ENCODE data around the gene ATRNL1.

The ATRNL1 gene

GRCh38 chr10:115903845-115904244 lies 810.7 kb downstream of the ATRNL1 start:
- TF ChIP-seq CTCF (IDR thresholded peaks at IDR 0.05; ENCODE audit: poor library complexity, severe bottlenecking), result no peak
- ATAC-seq (ENCODE audit: low read depth), result no peak; the same call in 2 of the 3 replicates
- H3K4me1 ChIP-seq (ENCODE audit: insufficient read depth, poor library complexity, severe bottlenecking), result no peaks in the 10 kb centered on the region

GRCh38 chr10:115909037-115909436 lies 815.9 kb downstream of the ATRNL1 start:
- Histone ChIP-seq H3K4me1 (ENCODE audit: insufficient read depth, poor library complexity, severe bottlenecking) (no peaks in the 10 kb centered on the region), H3K36me3 (ENCODE audit: low read depth) (no peaks in the 10 kb centered on the region), H3K27ac (ENCODE audit: poor library complexity, severe bottlenecking) (no peak overlapping the region), H3K4me3 (ENCODE audit: severe bottlenecking) (no peak overlapping the region), H3K27me3 (ENCODE audit: insufficient read depth, poor library complexity, severe bottlenecking) (no peaks in the 10 kb centered on the region), H3K9me3 (ENCODE audit: severe bottlenecking) (no peaks in the 10 kb centered on the region)
- DNase-seq (ENCODE audit: low spot score) (no peak), ATAC-seq (ENCODE audit: low read depth) (no peak)
- no peak for TF ChIP-seq CTCF (IDR thresholded peaks at IDR 0.05; ENCODE audit: poor library complexity, severe bottlenecking)

More at GRCh38 chr10:115903845-115904244, 810.7 kb downstream of the ATRNL1 start:
- Histone ChIP-seq H3K4me3 (ENCODE audit: severe bottlenecking) (no peak overlapping the region), H3K36me3 (ENCODE audit: low read depth) (no peaks in the 10 kb centered on the region), H3K9me3 (ENCODE audit: severe bottlenecking) (no peaks in the 10 kb centered on the region), H3K27ac (ENCODE audit: poor library complexity, severe bottlenecking) (no peak overlapping the region), H3K27me3 (ENCODE audit: insufficient read depth, poor library complexity, severe bottlenecking) (no peaks in the 10 kb centered on the region)
- no peak for DNase-seq (ENCODE audit: low spot score)

- ATAC-seq (ENCODE audit: low read depth), result no peak
These were observed 817.0 kb downstream of the ATRNL1 start for GRCh38 chr10:115909962-115910731.

GRCh38 chr10:115914475-115914874 lies 821.3 kb downstream of the ATRNL1 start:
- TF ChIP-seq CTCF (IDR thresholded peaks at IDR 0.05; ENCODE audit: poor library complexity, severe bottlenecking), result no peak
- no peaks in the 10 kb centered on the region for H3K27me3 ChIP-seq (ENCODE audit: insufficient read depth, poor library complexity, severe bottlenecking)
- H3K4me1 ChIP-seq (ENCODE audit: insufficient read depth, poor library complexity, severe bottlenecking), result no peaks in the 10 kb centered on the region
- no peaks in the 10 kb centered on the region for H3K36me3 ChIP-seq (ENCODE audit: low read depth)
- no peaks in the 10 kb centered on the region for H3K9me3 ChIP-seq (ENCODE audit: severe bottlenecking)
- H3K4me3 ChIP-seq (ENCODE audit: severe bottlenecking), result no peak overlapping the region
- ATAC-seq (ENCODE audit: low read depth) (no peak), DNase-seq (ENCODE audit: low spot score) (no peak)
- no peak overlapping the region for H3K27ac ChIP-seq (ENCODE audit: poor library complexity, severe bottlenecking)

More at GRCh38 chr10:115909962-115910731, 817.0 kb downstream of the ATRNL1 start:
- H3K36me3 ChIP-seq (ENCODE audit: low read depth), result no peaks in the 10 kb centered on the region
- no peak for TF ChIP-seq CTCF (IDR thresholded peaks at IDR 0.05; ENCODE audit: poor library complexity, severe bottlenecking)
- no peaks in the 10 kb centered on the region for H3K27me3 ChIP-seq (ENCODE audit: insufficient read depth, poor library complexity, severe bottlenecking)
- no peak overlapping the region for H3K4me3 ChIP-seq (ENCODE audit: severe bottlenecking)
- H3K9me3 ChIP-seq (ENCODE audit: severe bottlenecking), result no peaks in the 10 kb centered on the region
- H3K27ac ChIP-seq (ENCODE audit: poor library complexity, severe bottlenecking), result no peak overlapping the region
- H3K4me1 ChIP-seq (ENCODE audit: insufficient read depth, poor library complexity, severe bottlenecking), result no peaks in the 10 kb centered on the region
- no peak for DNase-seq (ENCODE audit: low spot score)

GRCh38 chr10:115915429-115915828 lies 822.3 kb downstream of the ATRNL1 start:
- Histone ChIP-seq H3K27ac (ENCODE audit: poor library complexity, severe bottlenecking) (no peak overlapping the region), H3K36me3 (ENCODE audit: low read depth) (no peaks in the 10 kb centered on the region), H3K27me3 (ENCODE audit: insufficient read depth, poor library complexity, severe bottlenecking) (no peaks in the 10 kb centered on the region), H3K9me3 (ENCODE audit: severe bottlenecking) (no peaks in the 10 kb centered on the region), H3K4me1 (ENCODE audit: insufficient read depth, poor library complexity, severe bottlenecking) (no peaks in the 10 kb centered on the region), H3K4me3 (ENCODE audit: severe bottlenecking) (no peak overlapping the region)
- ATAC-seq (ENCODE audit: low read depth) (no peak), DNase-seq (ENCODE audit: low spot score) (no peak)
- no peak for TF ChIP-seq CTCF (IDR thresholded peaks at IDR 0.05; ENCODE audit: poor library complexity, severe bottlenecking)

Measured in RWPE2 (cell line).